ENCODE measurements around the gene MC3R.
A peak's percentile ranks its signal among the peaks of the same experiment; 100 is the strongest.
"Not testable (repeated sequence)": the region's sequence is repeated elsewhere in the genome, so short reads cannot be mapped to it uniquely, and the experiment has no call there.

Gene MC3R

DNA sequence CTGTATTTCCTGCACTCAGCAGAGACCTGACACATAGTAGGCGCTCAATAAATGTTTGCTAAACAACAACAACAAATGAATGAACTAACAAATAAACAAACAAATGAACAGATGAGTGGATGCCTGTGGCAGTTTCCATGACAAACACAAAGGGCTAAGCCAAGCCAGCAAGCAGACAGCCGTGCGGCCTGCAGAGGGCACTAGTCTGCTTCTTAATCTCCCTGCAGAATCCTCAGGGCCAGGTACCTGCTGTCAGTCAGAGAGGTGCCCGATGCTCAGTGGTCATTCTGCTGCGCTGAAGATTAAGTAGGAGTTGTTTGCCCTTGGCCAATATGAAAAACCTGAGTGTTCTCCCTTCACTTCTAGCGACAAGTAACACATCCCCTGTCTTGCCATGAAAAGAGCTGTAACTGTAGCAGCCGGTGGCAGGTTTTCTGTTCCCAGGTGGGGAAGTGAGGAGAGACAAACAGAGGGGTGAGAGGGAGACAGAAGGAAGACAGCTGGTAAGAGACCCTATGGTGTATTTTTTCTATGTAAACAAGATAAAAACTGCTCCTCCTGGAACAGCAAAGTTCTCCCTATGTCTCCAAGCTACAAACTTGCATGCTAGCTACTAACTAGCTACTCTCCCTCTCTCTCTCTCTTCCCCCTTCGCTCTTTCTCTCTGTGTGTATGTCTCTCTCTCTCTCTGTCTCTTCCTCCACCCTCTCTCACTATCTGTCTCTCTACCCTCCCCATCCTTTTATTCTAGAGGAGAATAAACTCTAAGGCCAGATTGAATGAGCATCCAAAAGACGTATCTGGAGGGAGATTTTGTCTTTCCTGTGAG lies at the start of gene MC3R:
Gene MC3R, plus strand, starts transcription at position 779 of the 829 bp plus-strand sequence. CDS start 112 bp downstream, outside the sequence.
- peak; percentile 0 for DNase-seq

- DNase-seq: no peak
These were observed 48.1 kb upstream of the MC3R start for GRCh38 chr20:56200456-56200855.

DNA sequence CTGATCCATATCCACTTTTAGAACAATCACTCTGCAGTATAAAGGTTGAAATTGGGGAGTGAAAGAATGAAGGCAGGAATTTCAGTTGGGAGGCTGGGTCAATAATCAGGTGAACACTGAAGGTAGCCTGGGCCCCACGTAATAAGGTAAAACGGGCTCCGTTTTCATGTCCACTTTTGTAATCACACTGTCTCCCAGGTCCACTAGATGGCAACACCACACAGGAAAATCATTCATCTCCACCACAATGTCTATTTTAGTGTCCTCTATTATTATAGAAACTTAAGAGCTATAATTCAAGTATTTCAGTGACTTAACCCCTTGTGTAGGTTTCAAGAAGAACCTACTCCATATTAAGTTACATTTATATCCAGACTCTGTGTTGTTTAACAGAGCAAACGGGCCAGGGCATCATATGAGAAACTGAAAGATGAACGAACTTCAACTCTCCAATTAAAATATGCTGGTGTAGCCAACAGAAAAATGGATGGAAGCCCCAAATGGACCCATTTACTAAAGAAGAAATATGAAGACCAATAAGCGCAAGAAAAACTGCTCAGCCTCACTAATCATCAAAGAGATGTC lies 45.9 kb upstream of the MC3R start:
- DNase-seq: no peak

DNA sequence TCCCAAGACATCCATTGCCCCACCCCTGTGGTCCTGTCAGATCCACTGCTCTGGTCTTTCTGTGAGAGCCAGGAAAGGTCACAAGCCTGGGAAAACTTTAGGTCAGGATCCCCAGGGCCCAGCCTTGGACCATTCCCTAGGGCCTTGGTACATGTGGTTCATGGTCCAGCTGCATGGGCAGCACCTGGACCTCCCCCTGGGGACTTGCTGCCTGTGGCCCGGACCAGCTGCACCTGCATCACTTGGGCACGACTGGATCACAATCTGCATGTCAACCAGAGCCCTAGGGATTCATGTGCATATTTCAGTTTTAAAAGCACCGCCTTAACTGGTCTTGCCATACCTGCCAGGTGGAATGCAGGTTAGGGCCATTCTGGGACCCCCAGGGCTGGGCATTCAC lies 44.3 kb upstream of the MC3R start:
- no peak for DNase-seq

DNA sequence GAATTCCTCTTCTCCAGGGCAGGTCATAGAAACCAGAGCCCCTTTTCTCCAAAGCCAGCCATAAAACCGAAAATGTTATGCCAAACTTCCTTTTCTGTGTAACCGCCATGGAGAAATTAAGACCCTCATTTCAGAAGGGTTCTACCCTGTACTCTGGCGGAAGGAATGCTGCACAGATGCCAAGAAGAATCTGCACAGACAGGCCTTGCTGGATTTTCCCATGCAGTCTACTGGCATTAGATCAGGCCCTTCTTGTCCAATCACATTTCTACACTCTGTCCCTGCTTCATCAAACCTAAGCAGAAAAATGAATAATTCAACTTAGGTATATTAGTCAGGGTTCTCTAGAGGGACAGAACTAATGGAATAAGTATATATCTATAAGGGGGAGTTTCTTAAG lies 43.2 kb upstream of the MC3R start:
- no peak for DNase-seq

GRCh38 chr20:56207656-56208055 lies 40.9 kb upstream of the MC3R start:
- DNase-seq: no peak

DNA sequence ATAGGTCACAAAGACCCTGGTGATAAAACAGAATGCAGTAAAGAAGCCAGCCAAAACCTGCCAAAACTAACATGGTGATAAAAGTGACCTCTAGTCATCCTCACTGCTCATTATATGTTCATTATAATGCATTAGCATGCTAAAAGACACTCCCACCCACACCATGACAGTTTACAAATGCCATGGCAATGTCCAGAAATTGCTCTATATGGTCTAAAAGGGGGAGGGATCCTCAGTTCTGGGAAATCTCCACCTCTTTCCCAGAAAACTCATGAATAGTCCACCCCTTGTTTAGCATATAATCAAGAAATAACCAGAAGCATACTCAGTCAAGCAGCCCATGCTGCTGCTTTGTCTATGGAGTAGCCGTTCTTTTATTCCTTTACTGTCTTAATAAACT lies 40.4 kb upstream of the MC3R start:
- no peak for DNase-seq

DNA sequence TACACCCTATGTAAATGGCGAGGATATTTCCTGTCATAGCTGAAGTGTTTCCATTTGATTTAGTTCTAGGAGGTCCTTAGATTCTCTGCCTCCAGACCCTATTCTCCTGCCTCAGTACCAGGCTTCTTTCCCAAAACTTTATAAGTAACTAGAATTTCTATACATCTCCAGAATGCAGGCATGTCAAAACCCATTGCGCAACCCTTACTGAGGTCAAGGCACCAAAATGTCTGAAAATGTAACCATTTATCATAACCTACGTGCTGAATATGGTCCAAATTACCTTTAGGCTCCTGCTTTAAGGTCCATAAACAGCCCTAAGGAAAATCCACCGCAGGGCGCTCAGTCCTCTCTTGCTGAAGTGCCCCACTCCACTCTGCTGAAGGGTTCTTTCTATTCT lies 37.5 kb upstream of the MC3R start:
- DNase-seq: no peak

- DNase-seq: no peak
These were observed 36.4 kb upstream of the MC3R start for GRCh38 chr20:56212091-56212490.

DNA sequence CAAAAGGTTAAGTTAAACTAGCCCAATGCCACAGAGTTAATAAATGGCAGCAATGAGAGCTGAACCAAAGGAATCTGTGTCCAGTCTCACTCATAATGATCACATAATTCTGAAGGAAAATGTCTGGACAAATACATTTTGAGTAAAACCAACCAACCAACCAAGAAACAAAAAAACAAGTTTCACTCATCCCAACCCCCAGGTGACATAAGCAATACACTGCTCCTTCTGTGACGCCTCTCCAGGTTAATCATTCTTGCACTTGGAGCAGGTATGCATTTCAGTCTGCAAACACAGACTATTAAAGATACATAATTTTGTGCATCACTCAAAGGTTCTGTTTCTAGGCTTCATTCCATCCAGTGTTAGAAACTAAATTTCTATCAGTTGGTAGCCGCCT lies 35.2 kb upstream of the MC3R start:
- DNase-seq: no peak

DNA sequence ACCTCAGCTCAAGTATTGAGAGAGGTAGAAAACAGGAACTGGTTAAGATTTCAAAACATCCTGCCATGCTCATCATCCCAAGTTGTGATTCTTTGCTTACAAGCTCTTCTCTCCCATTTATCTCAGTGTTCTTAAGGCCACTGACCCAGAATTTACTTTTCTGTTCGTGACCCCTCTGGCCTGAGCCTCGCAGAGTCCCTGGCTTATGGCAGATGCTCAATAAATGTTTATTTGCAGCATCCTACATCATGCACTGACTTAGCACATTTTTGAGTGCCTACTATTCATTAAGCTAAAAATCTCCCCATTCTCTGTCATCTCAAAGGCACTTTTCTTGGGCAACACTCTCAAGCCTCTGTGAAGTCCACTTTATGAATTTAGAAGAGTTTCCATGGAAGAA lies 33.4 kb upstream of the MC3R start:
- DNase-seq: no peak

DNA sequence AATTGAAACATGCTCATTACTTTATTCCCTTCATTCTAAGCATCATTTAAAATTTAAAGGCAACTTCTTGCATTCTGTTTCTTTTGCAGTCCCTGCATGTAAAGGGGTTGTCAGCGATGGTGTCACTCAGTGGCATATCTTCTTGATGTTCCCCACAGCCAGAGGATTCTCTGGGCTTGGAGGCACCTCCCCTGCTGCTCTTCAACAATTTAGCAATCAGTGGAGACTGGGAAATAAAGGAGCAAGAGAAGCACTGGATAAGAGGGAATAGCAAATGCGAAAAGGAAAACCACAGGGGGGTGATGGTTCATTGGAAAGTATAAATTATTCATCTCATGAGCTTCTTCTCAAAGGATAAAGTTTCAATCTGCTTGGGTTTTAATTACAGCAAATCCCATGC lies 30.7 kb upstream of the MC3R start:
- DNase-seq: no peak

DNA sequence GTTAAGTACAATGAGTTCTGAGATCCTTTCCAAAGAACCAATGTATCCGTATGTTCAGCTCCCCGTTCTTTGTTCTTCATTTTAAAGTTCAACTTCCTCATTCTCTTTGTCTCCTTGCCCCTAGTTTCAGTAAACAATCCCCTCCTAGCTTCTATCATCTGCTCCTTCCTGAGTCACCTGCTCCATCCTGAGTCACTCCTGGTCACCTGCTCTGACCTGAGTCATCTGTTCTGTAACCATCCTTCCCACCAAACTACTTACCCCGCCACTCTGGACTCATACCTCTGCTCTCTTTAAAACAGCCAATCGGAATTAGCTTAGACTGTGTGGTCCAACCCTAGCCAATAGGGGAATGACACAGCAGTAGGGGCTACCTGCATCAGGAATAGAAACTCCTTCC lies 27.3 kb upstream of the MC3R start:
- DNase-seq: not testable (repeated sequence)

- DNase-seq: no peak
These were observed 26.3 kb upstream of the MC3R start for GRCh38 chr20:56222201-56222600.

GRCh38 chr20:56222945-56223344 lies 25.6 kb upstream of the MC3R start:
- DNase-seq: no peak

- DNase-seq: no peak
These were observed 25.2 kb upstream of the MC3R start for GRCh38 chr20:56223352-56223751.

DNA sequence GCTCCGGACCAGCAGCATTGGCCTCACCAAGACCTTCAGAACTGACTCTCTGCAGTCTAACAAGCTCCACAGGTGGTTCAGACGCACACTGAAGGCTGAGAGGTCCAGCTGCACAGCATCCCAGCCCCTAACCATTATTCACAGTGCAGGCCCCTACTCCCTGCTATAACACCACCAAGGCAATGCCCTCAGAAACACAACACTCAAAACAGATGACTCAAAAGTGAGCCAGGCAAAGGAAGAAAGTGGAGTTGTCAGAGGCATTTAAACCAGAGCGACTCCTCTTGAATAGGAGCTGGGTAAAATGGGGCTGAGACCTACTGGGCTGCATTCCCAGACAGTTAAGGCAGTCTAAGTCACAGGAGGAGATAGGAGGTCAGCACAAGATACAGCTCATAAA lies 20.5 kb upstream of the MC3R start:
- DNase-seq: no peak

GRCh38 chr20:56229812-56230211 lies 18.7 kb upstream of the MC3R start:
- DNase-seq: no peak

- no peak for DNase-seq
These were observed 14.4 kb upstream of the MC3R start for GRCh38 chr20:56234110-56234509.

DNA sequence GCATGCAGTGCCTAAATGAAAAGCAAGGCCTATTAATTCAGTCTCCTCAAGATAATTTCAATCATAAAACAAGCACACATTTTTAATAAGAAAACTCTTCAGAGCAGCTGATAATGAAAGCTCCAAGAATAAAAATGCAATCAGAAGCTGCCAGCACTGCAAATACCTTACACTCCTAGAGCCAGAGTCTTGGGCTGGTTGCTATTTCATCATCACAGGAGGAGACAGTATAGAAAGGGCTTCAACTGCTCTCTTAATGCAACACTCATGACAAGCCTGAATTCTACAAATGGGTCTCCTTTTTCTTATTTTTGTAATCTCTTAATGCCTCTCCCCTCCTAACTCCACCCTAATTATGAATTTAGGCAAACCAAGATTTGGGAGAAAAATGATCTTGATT lies 11.2 kb upstream of the MC3R start:
- no peak for DNase-seq

- DNase-seq: no peak
These were observed 4.3 kb upstream of the MC3R start for GRCh38 chr20:56244259-56244658.

GRCh38 chr20:56245761-56246160 lies 2.8 kb upstream of the MC3R start:
- no peak for DNase-seq

- no peak for DNase-seq
These were observed 868 bp downstream of the MC3R start for GRCh38 chr20:56249244-56249955.

DNA sequence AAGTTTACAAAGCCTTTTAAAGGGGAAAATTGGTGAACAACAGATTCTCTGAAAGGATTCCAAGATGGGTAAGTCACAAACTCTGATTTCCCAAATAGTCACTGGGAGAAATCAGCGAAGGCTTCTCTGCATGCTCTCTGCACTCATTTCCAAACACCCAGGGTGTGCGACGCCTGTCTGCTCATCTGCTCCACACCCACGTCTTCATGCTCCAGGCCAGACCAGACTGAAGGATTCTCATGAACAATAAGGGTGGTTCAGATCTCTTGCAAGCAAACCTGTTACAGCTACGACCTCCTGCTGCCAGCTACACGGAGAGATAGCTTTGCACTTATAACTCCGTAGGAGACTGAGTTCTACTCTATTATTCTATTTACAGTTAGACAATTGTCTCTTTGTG lies 1.4 kb downstream of the MC3R start:
- DNase-seq: no peak
